Testis (tissue), 2 donors: ENCODE measurements around the gene SKAP1.

ENCODE experiments used
- POLR2A ChIP-seq: fragments of 450-650 bp; IDR thresholded peaks from one replicate; pipeline ENCODE4 v1.6.1; 2017; ENCODE audit warnings: antibody characterized with exemption, mild to moderate bottlenecking, moderate library complexity
- TF ChIP-seq, protein P1 (sequence below), 3 experiments: fragments of 450-650 bp in 2 of 3; fragments of 200-600 bp in 1 of 3; sonication (generic) in 1 of 3; IDR thresholded peaks; one replicate each; pipeline ENCODE4 v1.5.1; 2016 to 2019; ENCODE audit warnings: antibody characterized with exemption in 3 of 3, mild to moderate bottlenecking in 2 of 3, moderate library complexity in 1 of 3

- TF ChIP-seq, protein P1, sequence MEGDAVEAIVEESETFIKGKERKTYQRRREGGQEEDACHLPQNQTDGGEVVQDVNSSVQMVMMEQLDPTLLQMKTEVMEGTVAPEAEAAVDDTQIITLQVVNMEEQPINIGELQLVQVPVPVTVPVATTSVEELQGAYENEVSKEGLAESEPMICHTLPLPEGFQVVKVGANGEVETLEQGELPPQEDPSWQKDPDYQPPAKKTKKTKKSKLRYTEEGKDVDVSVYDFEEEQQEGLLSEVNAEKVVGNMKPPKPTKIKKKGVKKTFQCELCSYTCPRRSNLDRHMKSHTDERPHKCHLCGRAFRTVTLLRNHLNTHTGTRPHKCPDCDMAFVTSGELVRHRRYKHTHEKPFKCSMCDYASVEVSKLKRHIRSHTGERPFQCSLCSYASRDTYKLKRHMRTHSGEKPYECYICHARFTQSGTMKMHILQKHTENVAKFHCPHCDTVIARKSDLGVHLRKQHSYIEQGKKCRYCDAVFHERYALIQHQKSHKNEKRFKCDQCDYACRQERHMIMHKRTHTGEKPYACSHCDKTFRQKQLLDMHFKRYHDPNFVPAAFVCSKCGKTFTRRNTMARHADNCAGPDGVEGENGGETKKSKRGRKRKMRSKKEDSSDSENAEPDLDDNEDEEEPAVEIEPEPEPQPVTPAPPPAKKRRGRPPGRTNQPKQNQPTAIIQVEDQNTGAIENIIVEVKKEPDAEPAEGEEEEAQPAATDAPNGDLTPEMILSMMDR (IDR thresholded peaks at IDR 0.05), result no peak
- TF ChIP-seq POLR2A, result no peak
Observed at GRCh38 chr17:48439110-48439850, 9.3 kb upstream of the SKAP1 start.
